ENCODE data around the gene RDX.

Gene RDX

DNA sequence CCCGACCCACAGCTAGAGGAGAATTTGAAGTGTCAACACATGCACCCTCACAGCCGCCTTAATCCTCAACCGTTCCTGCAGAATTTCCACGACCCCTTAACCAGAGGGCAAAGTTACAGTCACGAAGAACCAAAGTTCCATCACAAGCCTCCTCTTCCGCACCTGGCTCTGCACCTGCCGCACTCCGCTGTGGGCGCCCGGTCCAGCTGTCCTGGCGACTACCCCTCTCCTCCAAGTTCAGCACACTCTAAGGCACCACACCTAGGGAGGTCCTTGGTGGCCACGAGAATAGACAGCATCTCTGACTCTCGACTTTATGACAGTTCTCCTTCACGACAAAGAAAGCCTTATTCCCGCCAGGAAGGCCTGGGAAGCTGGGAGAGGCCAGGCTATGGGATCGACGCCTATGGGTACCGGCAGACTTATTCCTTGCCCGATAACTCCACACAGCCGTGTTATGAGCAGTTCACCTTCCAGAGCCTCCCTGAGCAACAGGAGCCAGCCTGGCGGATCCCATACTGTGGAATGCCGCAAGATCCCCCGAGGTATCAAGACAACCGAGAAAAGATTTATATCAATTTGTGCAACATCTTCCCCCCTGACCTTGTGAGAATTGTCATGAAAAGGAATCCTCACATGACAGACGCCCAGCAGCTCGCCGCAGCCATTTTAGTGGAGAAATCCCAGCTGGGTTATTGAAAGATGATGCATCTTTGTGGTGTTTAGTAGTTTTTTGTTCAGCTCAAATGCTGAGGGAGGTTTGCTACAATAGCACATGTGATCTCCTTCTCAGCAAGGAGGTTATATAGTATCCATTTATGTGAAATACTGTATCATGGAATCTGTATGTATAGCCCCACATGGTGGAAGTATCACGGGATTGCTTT is 131.1 kb downstream of the RDX start:
- no peak for DNase-seq

DNA sequence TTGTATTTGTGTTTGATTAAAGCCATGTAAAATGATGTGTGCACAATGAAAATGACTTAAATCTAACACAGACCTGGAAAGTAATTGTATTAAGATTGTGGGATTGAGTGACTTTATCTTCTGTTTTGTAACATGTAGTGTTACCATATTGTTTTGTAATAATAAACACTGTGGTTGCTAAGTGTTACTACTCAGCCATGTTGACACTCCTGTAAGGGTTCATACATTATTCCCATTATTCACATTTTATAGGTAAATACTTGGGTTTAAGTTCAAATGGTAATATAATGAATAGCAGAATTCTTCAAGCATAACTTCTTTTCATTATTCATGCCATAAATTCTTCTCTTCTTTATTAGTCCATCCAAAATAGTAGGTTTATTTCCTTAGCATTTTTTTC is 134.2 kb downstream of the RDX start:
- DNase-seq, result no peak

GRCh38 chr11:110161061-110161460 is 135.4 kb downstream of the RDX start:
- DNase-seq, result no peak

DNA sequence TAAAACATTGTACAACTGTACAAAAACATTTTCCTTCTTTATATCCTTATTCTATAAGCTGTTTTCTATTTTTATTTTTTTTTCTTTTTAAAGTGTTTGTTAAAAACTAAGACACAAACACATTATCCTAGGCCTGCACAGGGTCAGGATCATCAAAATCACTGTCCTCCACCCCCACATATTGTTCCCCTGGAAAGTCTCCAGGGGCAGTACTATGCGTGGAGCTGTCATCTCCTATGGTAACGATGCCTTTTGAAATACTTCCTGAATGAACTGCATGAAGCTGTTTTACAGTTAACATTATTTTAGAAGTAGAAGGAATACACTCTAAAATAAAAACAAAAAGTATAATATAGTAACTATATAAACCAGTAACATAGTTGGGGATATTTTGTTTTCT is 136.0 kb downstream of the RDX start:
- no peak for DNase-seq

DNA sequence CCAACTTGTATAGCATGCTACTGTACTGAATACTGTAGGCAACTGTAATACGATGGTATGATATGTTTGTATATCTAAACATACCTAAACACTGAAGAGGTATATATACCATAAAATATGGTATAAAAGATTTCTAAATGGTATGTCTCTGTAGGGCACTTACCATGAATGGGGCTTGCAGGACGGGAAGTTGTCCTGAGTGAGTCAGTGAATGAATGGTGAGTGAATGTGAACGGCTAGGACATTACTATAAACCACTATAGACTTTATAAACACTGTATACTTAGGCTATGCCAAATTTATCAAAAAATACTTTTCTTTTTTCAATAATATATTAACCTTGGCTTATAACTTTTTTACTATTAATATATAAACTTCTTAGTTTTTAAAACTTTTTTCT is 136.4 kb downstream of the RDX start:
- DNase-seq, result no peak

DNA sequence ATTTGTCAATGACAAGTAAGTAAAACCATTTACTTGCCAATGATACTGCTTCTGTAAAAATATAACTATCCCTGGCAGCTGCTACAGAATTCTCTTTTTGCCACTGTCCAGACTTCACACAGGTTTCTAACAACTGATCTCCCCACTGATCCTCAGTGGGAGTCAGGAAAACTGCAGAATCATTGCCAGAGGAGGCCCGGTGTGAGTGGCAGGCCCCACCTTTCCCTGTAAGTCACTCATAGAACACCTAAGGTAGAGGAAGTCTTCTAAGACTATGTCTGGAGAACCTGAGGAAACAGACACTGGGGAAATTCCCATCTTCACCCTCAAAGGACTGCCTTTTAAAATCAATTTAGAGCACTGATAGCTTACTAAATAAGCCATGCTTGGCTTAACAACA is 136.9 kb downstream of the RDX start:
- DNase-seq, result no peak

DNA sequence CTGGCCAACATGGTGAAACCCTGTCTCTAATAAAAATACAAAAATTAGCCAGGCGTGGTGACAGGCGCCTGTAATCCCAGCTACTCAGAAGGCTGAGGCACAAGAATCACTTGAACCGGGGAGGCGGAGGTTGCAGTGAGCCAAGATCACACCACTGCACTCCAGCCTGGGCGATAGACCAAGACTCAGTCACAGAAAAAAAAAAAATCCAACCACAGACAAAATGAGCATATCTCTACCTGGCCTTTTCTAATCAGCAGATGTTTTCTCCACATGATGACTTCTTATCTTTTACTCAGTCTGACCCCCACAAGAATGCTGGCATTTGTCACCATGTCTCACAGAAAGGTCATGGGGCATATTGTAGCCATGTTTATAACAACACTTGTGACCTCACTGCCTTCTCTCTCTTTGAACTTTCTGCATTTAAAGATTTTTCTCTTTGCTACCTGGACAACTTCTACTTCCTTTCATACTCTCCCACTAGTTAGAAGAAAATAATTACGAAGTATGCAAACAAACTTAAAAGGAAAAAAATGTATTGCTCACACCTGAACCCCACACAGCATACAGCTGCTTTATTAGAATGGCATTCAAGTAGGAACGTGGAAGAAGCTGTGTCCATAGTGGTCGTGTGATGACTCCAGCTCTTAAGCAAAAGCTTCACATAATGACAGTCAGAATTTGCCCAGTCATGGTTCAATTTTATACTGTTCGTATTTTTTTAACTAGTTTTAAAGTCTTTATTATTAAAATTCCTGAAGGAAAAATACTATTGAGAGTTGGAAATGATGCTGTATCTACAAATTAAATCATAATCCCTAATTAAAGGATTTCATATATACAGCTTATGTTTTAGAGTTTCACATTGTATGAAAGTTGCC is 137.9 kb downstream of the RDX start:
- DNase-seq, result no peak

DNA sequence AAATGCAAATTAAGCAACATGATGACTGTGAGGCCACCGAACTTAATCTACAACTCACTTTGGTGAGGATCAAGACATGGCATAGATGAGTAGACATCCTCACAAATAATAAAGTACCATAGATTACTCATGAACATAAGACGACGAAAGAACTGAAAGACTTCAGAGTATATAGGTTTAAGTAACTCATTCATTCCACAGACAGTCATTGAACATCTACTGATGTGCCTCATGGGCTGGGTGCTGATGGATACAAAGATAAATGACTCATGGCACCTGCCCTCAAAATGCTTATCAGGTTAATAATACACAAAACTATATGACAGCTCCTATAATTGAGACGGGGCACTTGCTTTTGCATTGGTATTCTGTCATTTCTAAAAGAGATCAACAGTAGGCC is 139.9 kb downstream of the RDX start:
- DNase-seq, result no peak

DNA sequence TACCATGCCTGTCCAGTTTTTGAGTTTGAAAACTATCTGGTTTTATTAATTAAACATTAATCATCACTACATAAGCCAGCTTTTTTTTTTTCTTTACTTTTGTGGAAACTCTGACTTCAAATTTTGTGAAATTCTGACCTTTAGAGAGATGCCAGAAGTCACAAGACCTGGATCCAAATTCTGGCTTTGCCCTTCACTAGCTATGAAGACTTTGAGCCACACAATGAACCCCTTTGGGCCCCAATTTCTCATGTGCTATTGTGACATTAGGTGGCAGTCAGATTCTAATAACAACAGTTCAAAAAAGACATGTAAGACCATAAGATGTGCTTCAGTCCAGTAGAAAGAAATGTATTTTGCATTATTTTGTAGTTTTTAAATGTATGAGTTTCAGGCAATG is 142.9 kb downstream of the RDX start:
- no peak for DNase-seq

DNA sequence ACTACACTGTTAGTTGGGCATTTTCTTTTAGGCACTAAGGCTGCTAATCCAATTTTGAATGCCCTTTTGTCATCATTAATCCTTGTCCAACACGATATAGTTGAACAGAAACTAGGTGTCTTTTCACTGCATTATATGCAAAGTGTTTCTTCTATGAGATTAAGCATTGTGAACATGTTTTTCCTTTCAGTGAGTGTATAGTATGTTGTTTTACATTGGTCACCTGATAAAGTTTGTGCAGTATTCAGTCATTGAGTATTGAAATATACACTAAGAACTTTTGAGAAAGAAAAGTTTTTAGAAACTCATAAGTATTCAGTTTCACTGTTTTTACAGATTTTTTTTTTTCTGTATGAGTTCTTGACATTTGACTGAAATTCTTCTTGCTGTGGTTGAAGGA is 144.2 kb downstream of the RDX start:
- no peak for DNase-seq

- DNase-seq, result no peak
Measured at GRCh38 chr11:110148775-110149744, 147.4 kb downstream of the RDX start.

DNA sequence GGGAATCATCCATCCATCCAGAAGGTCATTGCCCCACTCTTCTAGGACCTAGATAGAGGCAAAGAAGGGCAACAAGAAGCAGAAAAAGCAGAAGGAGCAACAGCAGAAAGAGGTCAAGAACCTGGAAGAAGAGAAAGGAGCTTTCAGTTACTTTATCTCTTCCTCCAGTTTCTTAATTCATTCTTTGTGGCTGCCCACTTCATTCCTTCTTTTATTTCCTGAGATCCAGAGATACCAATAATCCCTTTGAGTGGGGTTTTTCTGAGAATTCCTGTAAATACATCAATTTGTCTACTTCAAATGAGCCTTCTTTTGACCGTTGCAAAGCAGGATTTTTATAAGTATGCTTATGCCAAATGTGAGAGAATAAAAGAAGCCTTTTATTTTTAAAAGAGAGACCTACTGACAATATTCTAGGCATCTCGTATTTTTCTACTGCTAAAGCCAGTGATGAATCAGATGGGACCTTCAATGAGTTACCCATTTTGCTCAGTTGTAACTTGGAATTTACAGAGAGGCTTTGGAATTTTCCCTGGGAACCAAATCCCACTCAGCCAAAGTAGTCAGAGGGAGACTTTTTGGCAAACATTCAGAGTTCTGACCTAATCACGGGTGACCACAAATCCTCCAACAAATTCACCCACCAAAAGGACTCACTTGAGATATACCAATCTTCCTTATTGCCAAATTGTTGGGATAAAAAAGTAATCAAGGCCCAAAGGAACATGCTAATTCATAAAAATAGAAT is 148.3 kb downstream of the RDX start:
- DNase-seq, result no peak

GRCh38 chr11:110141812-110142211 is 154.6 kb downstream of the RDX start:
- no peak for DNase-seq

DNA sequence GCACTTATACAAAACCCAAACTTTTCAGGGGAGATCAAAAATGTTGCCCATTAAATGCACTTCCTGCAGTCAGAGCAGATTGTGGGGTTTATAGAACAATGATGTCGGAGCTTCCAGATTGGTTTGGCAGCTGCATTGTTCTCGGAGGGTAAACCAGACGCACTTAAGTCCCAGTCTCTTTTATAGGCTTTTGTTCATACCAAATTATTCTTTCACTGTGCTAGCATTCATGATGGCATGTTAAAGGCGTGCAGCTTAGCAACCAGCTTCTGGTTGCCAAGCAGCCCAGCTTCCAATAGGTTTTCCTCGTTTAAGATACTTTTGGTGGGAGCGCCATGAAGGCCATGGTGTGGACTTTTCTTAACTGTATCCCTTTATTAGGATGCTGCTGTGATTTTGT is 162.3 kb downstream of the RDX start:
- DNase-seq, result peak; percentile 22

DNA sequence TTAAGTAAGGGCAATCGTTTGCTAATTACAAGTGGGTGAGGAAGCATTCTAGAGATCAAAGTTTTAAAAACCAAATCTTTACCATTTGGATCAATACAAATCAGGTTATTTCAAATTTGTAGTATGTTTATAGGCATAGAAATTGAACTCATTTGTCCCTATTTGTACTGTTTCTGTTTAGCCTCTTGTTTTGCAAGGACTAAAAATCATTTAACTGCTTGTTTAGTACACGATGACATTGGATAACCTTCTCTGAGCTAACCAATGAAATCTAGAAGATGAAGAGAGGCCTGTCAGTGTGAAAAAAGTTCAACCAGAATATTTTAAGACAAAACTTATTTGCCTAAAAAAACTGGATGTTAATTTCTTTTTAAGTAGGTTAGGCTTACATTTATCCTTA is 163.3 kb downstream of the RDX start:
- no peak for DNase-seq

- DNase-seq, result peak; percentile 44
Measured at GRCh38 chr11:110131386-110132123, 164.9 kb downstream of the RDX start.

DNA sequence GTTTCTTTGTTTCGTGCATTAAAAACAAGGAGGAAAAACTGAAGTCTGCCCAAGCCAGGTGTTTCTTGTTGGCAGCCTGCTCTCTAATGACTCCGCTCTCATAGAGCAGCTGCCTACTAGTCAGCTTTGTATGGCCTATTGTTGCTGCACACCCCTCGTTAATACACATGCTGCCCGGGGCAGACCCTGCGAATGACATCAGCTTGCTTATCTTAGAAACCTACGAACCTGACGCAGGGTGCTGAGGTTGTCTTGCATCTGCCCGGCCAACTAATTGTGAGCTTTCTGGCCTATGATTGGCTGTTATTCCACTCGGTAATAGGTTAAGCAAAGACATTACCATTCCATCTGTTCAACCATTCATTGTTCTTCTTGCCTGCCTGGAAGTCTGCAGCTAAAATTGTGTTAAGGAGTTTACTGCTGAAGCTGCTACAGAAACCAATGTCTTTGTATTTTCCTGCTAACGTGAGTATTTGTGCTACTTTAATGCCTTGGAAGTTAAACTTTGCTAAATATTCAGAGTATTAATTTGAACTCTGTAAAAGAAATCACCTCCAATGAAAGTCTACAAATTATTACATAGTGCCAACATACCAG is 165.7 kb downstream of the RDX start:
- peak; percentile 98 for DNase-seq

DNA sequence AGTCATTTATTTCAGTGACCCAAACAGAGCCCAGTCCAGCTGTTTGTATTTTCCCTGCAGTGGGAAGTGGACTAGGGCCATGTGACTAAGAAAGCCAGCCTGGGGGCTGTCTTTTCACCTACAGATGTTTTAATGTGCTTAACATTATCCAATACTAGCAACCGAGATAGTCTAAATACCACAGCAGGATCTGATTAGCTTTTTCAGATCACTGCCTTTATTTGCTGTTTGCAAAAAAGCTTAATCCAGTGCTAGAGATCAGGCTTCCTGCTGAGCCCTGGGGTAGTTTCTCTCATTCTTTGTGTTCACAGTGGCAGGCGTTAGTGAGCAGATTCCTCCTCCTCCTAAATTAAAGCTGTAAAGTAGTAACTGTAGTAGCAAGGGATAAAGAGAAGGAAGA is 168.3 kb downstream of the RDX start:
- DNase-seq, result peak; percentile 22

GRCh38 chr11:110126936-110127335 is 169.5 kb downstream of the RDX start:
- DNase-seq, result no peak

GRCh38 chr11:110125632-110126031 is 170.8 kb downstream of the RDX start:
- no peak for DNase-seq

Data from SHP77 treated with DMSO at 0.1 percent for 48 hours (cell line).